A549 (cell line): ENCODE measurements around the gene PMVK. TPM values are rescaled to one million over a fixed set of nuclear protein-coding genes. Genes with fewer than 3 reads are reported as not detected.

Source experiments
- ATAC-seq, 2 experiments: fragments of 200-7000 bp in 1 of 2; fragments of >200 bp in 1 of 2; cut with Nextera tagmentation in 1 of 2; cut with Tn5 transposase in 1 of 2; 3 replicates each; pipeline versions ENCODE4 v1.8.0 to v1.9.1; 2018 to 2020; ENCODE audit warnings: mild to moderate bottlenecking in 1 of 2, moderate library complexity in 1 of 2
- CTCF ChIA-PET: fragments of 300-600 bp; sonication (Branson Sonifier 250); formaldehyde crosslinking; extraction: SDS; loops from one replicate; lab custom pipeline; 2021; ENCODE audit warnings: antibody characterized with exemption, inconsistent platforms; lab: Yijun Ruan, JAX
- POLR2A ChIA-PET: fragments of 350-600 bp; formaldehyde crosslinking; extraction: SDS; loops from one replicate; lab custom pipeline; 2021; ENCODE audit warnings: antibody characterized with exemption, inconsistent platforms; lab: Yijun Ruan, JAX
- DNase-seq, 2 experiments: peaks; one replicate each; pipeline versions ENCODE4 v3.0.0 to v3.0.0-alpha.2; 2011 to 2016; ENCODE audit warnings: low read depth in 1 of 2, low spot score in 1 of 2
- FAIRE-seq: peaks from 2 replicates; lab custom pipeline; 2011; peaks lifted over from hg19 to GRCh38; lab: Jason Lieb, UNC
- H3K27ac ChIP-seq, 2 experiments: fragments of >200 bp; sonication (Bioruptor Twin); formaldehyde crosslinking; 3 replicates each; pipeline ENCODE4 v1.5.1; 2016 to 2017
- H3K4me1 ChIP-seq: fragments of >200 bp; sonication (Bioruptor Twin); formaldehyde crosslinking; 3 replicates; pipeline ENCODE4 v1.6.1; 2016
- H3K4me2 ChIP-seq: fragments of >200 bp; sonication (Bioruptor Twin); formaldehyde crosslinking; 3 replicates; pipeline ENCODE4 v1.6.1; 2016
- H3K4me3 ChIP-seq: fragments of >200 bp; sonication (Bioruptor Twin); formaldehyde crosslinking; 3 replicates; pipeline ENCODE4 v1.5.1; 2016
- H3K9me3 ChIP-seq: fragments of >200 bp; sonication (Bioruptor Twin); formaldehyde crosslinking; 3 replicates; pipeline ENCODE4 v1.6.1; 2016
- BHLHE40 ChIP-seq: IDR thresholded peaks from 2 replicates; pipeline ENCODE4 v1.6.1; 2012; ENCODE audit warnings: low read depth, low read length, inconsistent platforms
- CBX8 ChIP-seq: fragments of 200-600 bp; sonication (generic); IDR thresholded peaks from 2 replicates; pipeline ENCODE4 v1.6.1; 2016
- CHD2 ChIP-seq: fragments of 150-350 bp; IDR thresholded peaks from 2 replicates; pipeline ENCODE4 v1.6.1; 2014; ENCODE audit warnings: low read length; ENCODE audit not compliant: partially characterized antibody
- CHD4 ChIP-seq: fragments of 200-600 bp; sonication (generic); IDR thresholded peaks from 2 replicates; pipeline ENCODE4 v1.6.1; 2016; ENCODE audit warnings: antibody characterized with exemption, mild to moderate bottlenecking, borderline replicate concordance
- EHMT2 ChIP-seq: fragments of 200-600 bp; sonication (generic); IDR thresholded peaks from 2 replicates; pipeline ENCODE4 v1.6.1; 2016; ENCODE audit warnings: antibody characterized with exemption, low read depth, mild to moderate bottlenecking, moderate library complexity
- HOXB5 ChIP-seq: fragments of 250-450 bp; sonication (Bioruptor Pico); IDR thresholded peaks from 2 replicates; pipeline ENCODE4 v1.5.0; 2020; ENCODE audit warnings: mild to moderate bottlenecking, moderate library complexity
- JUN ChIP-seq, 2 experiments: fragments of >200 bp; sonication (Bioruptor Twin); formaldehyde crosslinking; IDR thresholded peaks; 2 replicates in 1 of 2; 3 replicates in 1 of 2; pipeline ENCODE4 v1.6.1; 2016 to 2017
- JUNB ChIP-seq: fragments of >200 bp; sonication (Bioruptor Twin); formaldehyde crosslinking; IDR thresholded peaks from 2 replicates; pipeline ENCODE4 v1.6.1; 2016
- NFE2L2 ChIP-seq: fragments of 150-350 bp; conservative IDR thresholded peaks from 2 replicates; pipeline ENCODE4 v1.6.1; 2014; ENCODE audit warnings: low read length
- NR3C1 ChIP-seq: fragments of >200 bp; sonication (Bioruptor Twin); formaldehyde crosslinking; IDR thresholded peaks from 3 replicates; pipeline ENCODE4 v1.6.1; 2017
- PHF8 ChIP-seq: fragments of 200-600 bp; sonication (generic); IDR thresholded peaks from 2 replicates; pipeline ENCODE4 v1.6.1; 2016; ENCODE audit warnings: low read depth, mild to moderate bottlenecking, antibody characterized with exemption, moderate library complexity, borderline replicate concordance
- RAD21 ChIP-seq, 2 experiments: fragments of >200 bp in 1 of 2; sonication (Bioruptor Twin) in 1 of 2; formaldehyde crosslinking in 1 of 2; IDR thresholded peaks in 1 of 2; conservative IDR thresholded peaks in 1 of 2; 2 replicates in 1 of 2; 3 replicates in 1 of 2; pipeline ENCODE4 v1.6.1; 2012 to 2018; ENCODE audit warnings: inconsistent platforms in 1 of 2
- RCOR1 ChIP-seq: fragments of 150-350 bp; IDR thresholded peaks from 2 replicates; pipeline ENCODE4 v1.6.1; 2014; ENCODE audit warnings: antibody characterized with exemption, low read length, low read depth
- TFCP2L1 ChIP-seq: fragments of 250-450 bp; sonication (Bioruptor Pico); IDR thresholded peaks from 2 replicates; pipeline ENCODE4 v1.5.0; 2021; ENCODE audit warnings: mild to moderate bottlenecking
- TP53 ChIP-seq: fragments of 250-450 bp; sonication (Bioruptor Pico); IDR thresholded peaks from 2 replicates; pipeline ENCODE4 v1.5.0; 2021; ENCODE audit warnings: mild to moderate bottlenecking, moderate library complexity
- ZFP36 ChIP-seq: fragments of 450-650 bp; IDR thresholded peaks from 2 replicates; pipeline ENCODE4 v1.6.1; 2014; ENCODE audit warnings: borderline replicate concordance; ENCODE audit not compliant: partially characterized antibody
- WGBS: methylation state at CpG from one replicate; pipeline ENCODE4 v1.1.6; 2017; ENCODE audit errors: missing lambda C conversion rate; 5-methylcytosine and 5-hydroxymethylcytosine counted together
- polyA plus RNA-seq, 4 experiments: library from polyadenylated mRNA; depleted of rRNA in 3 of 4; stranded (reverse); fragments of >200 nt; fragmentation: RNase III in 1 of 4; extraction: RNeasy Plus Mini Kit Qiagen cat#74134 plus additional on column Dnase treatment in 1 of 4; gene quantifications; 2 replicates in 3 of 4; 3 replicates in 1 of 4; pipeline ENCODE4 v1.2.3, GENCODE V29; 2011 to 2017
- TF ChIP-seq, protein P1 (sequence below): IDR thresholded peaks from 2 replicates; pipeline ENCODE4 v1.6.1; 2012
- TF ChIP-seq, protein P2 (sequence below): fragments of 150-350 bp; IDR thresholded peaks from 2 replicates; pipeline ENCODE4 v1.6.1; 2014; ENCODE audit warnings: low read depth, mild to moderate bottlenecking, low read length
- TF ChIP-seq, protein P3 (sequence below): fragments of >200 bp; sonication (Bioruptor Twin); formaldehyde crosslinking; IDR thresholded peaks from 2 replicates; pipeline ENCODE4 v1.6.1; 2016
- TF ChIP-seq, protein P4 (sequence below): fragments of 450-650 bp; IDR thresholded peaks from 2 replicates; pipeline ENCODE4 v1.6.1; 2014; ENCODE audit warnings: antibody characterized with exemption
- TF ChIP-seq, protein P5 (sequence below): fragments of 250-450 bp; sonication (Bioruptor Pico); IDR thresholded peaks from 2 replicates; pipeline ENCODE4 v1.5.0; 2020; ENCODE audit warnings: low read depth, mild to moderate bottlenecking, moderate library complexity
- TF ChIP-seq, protein P6 (sequence below): IDR thresholded peaks from 2 replicates; pipeline ENCODE4 v1.6.1; 2012

PMVK gene
- polyA plus RNA-seq, 2 of the 4 experiments (the other 2 are of a cell fraction) = 35.7 to 52.0 TPM

DNA sequence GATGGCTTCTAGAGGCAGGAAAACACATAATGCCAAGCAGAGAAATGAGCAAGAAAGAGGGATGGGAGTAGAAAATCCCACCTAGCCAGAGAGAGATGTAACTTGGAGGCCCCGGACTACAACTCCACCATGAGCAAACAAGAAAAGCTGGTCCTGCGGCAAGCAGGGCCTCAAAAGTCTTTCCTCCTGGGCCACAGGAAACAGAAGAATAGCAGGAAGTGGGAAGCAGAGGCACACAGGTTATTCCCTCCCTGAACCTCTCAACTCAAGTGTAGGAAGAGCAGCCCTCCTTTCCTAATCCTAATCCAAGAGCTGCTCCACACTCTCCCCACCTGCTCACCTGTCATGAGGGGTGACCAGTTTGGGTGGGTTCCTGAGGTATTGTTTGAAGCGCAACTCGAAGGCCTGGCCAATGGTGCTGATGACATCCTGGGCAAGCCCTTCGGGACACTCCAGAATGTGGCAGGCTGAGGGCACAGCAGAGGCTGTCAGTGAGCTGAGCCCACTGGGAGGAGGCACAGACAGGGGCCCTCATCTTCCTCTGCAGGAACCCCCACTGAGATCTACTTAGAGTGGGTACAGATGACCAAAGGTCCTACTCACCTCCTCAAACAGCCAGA lies 30.9 kb upstream of the PMVK start:
- ATAC-seq (no peak), DNase-seq (no peak), FAIRE-seq (no peak)
- Histone ChIP-seq H3K4me3 (no peak overlapping the region), H3K9me3 (no peaks in the 10 kb centered on the region), H3K4me1 (peaks cover 48% of the 10 kb centered on the region), H3K4me2 (peak overlapping the region; percentile 99), H3K27ac (peak overlapping the region in 1 of 2 experiments; percentile 98; a peak in 4 of 6 replicates)
- CTCF ChIA-PET = no interaction called here
- WGBS = 93% methylated on average over 4 of the region's 5 CpGs
- POLR2A ChIA-PET = no interaction called here
- TF ChIP-seq, protein P1, sequence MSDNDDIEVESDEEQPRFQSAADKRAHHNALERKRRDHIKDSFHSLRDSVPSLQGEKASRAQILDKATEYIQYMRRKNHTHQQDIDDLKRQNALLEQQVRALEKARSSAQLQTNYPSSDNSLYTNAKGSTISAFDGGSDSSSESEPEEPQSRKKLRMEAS = no peak
- TF ChIP-seq, protein P2, sequence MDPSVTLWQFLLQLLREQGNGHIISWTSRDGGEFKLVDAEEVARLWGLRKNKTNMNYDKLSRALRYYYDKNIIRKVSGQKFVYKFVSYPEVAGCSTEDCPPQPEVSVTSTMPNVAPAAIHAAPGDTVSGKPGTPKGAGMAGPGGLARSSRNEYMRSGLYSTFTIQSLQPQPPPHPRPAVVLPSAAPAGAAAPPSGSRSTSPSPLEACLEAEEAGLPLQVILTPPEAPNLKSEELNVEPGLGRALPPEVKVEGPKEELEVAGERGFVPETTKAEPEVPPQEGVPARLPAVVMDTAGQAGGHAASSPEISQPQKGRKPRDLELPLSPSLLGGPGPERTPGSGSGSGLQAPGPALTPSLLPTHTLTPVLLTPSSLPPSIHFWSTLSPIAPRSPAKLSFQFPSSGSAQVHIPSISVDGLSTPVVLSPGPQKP = no peak
- no peak for TF ChIP-seq RAD21 (conservative IDR thresholded peaks at IDR 0.05 in 1 of 2, IDR thresholded peaks at IDR 0.05 in 1 of 2)
- TF ChIP-seq RCOR1 = no peak
- TF ChIP-seq, protein P3, sequence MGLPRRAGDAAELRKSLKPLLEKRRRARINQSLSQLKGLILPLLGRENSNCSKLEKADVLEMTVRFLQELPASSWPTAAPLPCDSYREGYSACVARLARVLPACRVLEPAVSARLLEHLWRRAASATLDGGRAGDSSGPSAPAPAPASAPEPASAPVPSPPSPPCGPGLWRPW = no peak
- TF ChIP-seq, protein P4, sequence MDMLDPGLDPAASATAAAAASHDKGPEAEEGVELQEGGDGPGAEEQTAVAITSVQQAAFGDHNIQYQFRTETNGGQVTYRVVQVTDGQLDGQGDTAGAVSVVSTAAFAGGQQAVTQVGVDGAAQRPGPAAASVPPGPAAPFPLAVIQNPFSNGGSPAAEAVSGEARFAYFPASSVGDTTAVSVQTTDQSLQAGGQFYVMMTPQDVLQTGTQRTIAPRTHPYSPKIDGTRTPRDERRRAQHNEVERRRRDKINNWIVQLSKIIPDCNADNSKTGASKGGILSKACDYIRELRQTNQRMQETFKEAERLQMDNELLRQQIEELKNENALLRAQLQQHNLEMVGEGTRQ = no peak
- TF ChIP-seq TP53 (CRISPR knock-in tag) = no peak
- TF ChIP-seq, protein P5, sequence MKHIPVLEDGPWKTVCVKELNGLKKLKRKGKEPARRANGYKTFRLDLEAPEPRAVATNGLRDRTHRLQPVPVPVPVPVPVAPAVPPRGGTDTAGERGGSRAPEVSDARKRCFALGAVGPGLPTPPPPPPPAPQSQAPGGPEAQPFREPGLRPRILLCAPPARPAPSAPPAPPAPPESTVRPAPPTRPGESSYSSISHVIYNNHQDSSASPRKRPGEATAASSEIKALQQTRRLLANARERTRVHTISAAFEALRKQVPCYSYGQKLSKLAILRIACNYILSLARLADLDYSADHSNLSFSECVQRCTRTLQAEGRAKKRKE (CRISPR knock-in tag) = no peak
- TF ChIP-seq ZFP36 = no peak
- TF ChIP-seq, protein P6, sequence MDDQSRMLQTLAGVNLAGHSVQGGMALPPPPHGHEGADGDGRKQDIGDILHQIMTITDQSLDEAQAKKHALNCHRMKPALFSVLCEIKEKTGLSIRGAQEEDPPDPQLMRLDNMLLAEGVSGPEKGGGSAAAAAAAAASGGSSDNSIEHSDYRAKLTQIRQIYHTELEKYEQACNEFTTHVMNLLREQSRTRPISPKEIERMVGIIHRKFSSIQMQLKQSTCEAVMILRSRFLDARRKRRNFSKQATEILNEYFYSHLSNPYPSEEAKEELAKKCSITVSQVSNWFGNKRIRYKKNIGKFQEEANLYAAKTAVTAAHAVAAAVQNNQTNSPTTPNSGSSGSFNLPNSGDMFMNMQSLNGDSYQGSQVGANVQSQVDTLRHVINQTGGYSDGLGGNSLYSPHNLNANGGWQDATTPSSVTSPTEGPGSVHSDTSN = no peak
- no peak for TF ChIP-seq BHLHE40
- TF ChIP-seq CHD2 = no peak
- TF ChIP-seq JUNB = no peak
- no peak for TF ChIP-seq CBX8
- TF ChIP-seq NFE2L2 = no peak
- no peak for TF ChIP-seq HOXB5
- TF ChIP-seq PHF8 = no peak
- TF ChIP-seq EHMT2 = no peak

DNA sequence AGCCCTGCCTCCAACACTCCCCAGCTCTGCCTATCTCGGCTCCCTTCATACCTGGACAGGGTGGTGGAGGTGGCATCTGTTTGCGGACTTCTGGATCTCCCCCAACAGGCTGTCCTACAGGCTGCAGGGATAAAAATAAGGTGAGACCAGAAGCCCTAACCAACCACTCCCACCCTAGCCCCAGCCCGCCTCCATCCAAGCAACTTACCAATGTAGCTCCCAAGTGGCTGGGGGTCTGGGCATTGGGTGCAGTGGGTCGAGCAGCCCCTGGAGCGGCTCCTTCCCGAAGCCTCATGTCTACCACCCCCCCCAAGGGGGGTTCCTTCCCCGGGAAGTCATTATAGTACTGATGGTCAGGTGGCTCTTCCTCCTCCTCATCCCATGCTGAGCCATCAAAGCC lies 29.6 kb upstream of the PMVK start:
- TF ChIP-seq TFCP2L1 (CRISPR knock-in tag) (no peak), JUN (IDR thresholded peaks at IDR 0.05) (no peak), NR3C1 (no peak), CHD4 (no peak), ZFP36 (no peak)
- no peak for FAIRE-seq
- H3K4me1 ChIP-seq = peaks cover 35% of the 10 kb centered on the region
- ChIA-PET CTCF (interaction anchor here (0.9 kb wide), 1 partner anchor 30 kb away, joined by 3 read pairs; the partner anchor contains the start of gene PMVK), POLR2A (interaction anchor here (1.5 to 1.9 kb wide), 2 partner anchors 8 to 10 kb away, joined by 4 to 8 read pairs; partner anchors contain the start of genes CKS1B and PBXIP1)
- WGBS = 91% methylated on average over 6 of the region's 7 CpGs
- H3K9me3 ChIP-seq = no peaks in the 10 kb centered on the region
- no peak for DNase-seq
- H3K4me3 ChIP-seq = no peak overlapping the region
- ATAC-seq = no peak
- H3K4me2 ChIP-seq = no peak overlapping the region
- no peak overlapping the region for H3K27ac ChIP-seq
